DMS79 treated with DMSO at 0.1 percent for 48 hours (cell line): ENCODE measurements around the gene ANKRD44.

Source experiments
- DNase-seq: peaks from one replicate; lab custom pipeline; 2025; lab: John Stamatoyannopoulos, UW

Gene ANKRD44

DNA sequence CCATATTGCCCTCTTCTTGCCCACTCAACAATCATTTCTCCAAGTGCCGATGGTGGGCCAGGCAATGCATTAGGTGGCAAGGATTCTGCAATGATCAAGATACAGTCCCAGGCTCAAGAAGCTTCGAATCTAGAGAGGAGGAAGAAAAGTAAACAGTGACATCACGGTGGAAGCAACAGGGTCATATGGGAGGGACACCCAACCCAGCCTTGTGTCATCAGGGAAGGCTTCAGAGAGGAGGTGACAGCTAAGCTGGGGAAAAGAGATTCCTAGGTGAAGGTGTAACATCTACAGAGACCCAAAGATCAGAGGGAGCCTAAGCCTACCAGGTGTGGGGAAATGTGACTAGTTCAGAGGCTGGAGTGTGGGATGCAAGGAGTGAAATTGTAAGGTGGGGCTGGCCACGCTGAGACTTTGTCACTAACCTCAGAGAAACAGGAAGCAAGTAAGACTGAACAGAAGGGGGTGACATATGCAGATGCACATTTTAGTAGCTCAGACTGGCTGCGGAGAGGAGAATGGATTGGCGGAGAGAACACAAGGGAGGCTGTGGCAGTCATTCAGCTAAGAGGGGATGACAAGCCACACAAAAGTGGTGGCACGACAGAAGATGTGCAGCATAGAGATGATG is 104.9 kb downstream of the ANKRD44 start:
- no peak for DNase-seq

DNA sequence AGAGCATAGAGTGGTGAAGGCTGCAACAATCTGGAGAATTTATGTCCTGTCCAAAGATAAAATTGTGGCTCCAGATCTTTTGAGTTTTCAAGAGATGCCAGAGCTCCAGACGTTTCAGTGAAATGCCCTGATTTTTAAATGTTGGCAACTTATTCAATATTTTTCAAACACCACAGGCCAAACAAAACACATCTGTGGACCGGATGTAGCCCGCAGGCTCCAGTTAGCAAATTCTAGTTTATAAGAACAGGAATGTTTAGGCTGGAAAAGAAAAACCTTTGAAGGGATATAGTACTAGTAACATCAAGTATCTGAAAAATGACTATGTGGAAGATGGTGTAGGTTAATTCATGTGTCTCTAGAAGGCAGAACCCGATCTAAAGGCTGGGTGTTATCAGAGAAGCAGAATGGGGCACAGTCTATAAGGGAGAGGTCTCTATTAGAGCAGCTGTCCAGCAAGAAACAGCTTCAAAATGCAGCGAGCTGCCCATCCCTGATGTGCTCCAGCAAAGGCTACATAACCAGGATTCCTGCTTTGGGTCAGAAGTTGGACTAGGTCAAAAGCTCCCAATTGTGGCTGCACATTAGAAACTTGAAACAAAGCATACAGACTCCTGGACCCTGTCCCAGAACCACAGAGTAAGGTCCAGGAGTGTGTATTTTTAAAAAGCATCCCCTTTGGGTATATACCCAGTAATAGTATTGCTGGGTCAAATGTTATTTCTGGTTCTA is 105.9 kb downstream of the ANKRD44 start:
- no peak for DNase-seq

DNA sequence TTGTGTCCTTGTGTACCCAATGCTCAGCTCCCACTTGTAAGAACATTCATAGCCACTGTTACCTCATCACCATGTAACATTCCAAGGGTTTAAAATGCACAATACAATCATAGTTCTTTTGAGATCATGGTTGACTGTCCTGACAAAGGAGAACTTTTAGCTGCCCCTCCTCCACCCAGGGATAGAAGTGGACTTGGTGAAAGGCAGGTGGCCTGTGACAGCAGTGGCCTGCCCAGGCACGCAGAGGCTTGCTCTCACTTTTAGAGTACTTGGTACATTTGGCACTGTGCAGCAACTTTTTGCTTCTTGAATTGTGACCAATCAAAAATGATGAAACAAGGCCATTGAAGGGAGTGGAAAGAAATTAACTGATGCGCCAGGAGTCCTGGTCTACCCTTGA is 108.7 kb downstream of the ANKRD44 start:
- DNase-seq = peak; percentile 71

DNA sequence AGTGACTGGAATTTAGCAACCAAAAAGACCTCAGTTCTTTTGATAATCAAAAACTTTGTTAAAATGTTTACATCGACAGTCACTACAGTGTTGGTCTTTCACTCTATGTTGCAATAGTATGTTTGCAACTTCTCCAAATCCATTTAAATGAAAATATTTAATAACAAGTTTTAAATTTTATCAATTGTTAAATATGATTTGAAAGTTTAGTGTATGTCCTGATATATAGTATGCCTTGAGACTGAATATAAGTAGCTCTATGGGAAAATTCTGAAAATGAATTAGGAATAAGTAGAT is 109.9 kb downstream of the ANKRD44 start:
- no peak for DNase-seq

DNA sequence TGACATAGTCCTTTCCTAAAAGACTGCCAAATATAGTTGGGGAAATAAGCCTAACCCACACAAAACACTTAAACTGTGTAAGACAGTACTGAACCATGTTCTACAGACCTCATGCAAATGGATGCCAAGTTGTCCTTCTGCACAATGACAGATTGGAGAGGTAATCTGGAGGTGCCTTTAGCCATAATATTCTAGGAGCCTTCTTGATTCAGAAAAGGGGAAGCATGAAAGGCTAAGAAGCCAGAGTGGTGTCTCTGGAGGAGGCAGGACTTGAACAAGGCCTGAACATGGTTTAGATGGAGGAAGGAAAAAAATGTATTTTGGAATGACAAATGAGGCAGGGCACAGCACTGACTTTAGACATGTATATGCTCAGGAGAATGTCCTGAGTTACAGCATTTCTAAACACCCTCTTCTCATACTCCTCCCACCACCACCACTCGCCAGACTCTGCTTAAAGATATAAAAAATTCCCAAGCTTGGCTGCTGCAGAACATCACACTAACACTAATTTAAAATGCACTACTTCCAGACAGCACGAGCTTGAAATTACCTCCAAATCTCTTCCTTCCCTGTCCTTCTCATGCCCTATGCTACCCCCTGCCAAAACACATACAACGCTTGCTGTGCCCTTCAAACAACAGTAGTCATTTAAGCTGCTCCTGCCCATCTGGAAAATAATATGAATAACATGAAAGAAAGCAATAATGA is 110.4 kb downstream of the ANKRD44 start:
- DNase-seq = no peak

DNA sequence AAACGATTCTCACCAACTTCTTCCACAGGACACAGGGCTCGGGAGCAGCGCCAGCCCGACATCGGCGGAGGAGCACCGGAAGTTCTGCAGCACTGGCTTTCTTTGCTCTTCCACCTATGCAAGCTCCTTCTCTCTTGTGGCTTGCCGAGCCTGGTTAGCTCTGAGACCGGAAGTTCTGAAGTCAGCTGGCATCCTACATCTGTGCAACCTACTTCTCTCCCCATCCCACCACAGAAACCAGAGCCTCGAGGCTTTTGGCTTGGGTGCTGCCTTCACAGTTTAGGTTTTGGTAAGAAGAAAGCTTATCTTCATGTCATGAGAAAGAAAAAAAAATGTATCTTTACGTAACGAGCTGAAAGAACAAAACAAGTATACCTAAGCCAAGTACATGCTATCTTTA is 111.7 kb downstream of the ANKRD44 start:
- no peak for DNase-seq

DNA sequence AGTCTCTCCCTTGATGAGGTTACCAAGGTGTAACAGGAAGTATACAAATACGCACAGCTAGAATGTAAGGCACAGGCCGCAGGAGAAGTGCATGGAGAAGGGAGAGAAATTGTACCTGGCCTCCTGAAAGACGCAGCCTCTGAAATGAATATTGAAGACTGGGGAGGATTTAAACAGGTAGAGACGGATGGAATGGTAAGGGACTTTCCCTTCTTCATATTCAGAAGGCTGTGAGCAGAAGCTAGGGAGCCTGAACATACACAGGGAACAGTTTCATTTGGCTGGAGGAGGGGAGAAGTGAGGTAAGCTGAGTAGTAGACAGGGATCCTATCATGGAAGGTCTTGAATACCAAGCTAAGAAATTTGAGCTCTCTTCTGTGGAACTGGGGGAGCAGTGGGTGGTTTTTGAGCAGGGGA is 112.7 kb downstream of the ANKRD44 start:
- no peak for DNase-seq

DNA sequence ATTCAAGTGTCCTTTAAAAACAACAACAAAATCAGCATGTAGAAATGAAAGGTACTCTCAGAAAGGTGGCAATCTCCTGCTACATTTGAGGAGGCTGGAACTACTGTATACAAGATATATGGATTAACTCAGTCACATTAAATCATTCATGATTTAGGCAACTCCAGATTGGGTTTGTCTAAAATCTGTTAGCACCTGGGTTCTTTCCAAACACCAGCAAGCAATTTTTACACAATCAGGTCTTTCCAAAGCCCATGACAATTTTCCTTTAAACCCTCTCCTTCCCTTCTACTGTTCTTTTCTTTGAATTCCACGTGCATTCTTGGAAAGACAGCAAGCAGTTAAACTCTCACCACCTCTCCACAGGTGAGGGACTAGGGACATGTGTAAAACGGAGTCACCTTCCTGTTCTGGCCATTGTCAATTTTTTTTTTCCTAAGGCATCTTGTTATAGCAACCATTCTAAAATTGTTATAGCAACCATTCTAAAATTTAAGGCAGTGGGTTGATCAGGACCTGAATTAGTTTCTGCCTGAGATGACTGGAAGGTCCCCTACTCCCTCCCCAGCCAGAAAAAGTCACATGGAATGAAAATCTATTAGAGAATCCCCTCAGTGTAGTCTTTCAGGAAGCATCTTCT is 113.9 kb downstream of the ANKRD44 start:
- no peak for DNase-seq

DNA sequence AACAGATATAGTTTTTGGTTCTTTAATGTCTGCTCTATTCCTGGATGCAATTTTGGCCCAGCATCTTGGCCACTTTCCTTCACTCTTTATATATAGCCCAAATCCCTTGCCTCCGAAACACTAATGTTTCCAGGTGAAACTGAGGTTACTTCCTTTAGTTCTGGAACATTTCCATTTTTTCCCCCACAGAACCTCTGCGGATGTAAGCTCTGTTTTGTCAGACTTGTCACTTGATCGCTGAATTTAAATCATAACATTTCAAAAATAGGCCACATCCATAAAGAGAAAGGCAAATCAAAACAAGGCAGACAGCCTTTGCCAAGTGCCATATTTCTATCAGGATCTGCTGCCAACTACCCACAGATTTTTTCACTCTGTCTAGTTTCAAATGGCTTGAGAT is 115.1 kb downstream of the ANKRD44 start:
- no peak for DNase-seq

DNA sequence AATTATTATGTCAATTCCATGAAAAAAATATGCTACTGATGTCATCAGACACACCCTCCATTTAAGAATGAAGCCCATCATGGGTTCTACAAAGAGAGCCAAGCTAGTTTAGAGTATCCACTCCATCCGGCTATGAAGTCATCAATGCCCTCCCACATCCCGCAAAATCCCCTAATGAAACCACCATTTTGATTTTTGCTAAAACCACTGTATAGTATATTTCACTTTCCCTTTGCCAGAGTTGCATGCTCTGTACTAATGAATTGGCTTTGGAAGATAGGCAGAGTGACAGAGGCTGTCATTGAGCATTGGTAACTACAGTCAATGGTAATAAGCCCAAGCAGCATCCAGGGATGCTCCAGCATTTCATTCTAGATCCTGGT is 118.6 kb downstream of the ANKRD44 start:
- no peak for DNase-seq

DNA sequence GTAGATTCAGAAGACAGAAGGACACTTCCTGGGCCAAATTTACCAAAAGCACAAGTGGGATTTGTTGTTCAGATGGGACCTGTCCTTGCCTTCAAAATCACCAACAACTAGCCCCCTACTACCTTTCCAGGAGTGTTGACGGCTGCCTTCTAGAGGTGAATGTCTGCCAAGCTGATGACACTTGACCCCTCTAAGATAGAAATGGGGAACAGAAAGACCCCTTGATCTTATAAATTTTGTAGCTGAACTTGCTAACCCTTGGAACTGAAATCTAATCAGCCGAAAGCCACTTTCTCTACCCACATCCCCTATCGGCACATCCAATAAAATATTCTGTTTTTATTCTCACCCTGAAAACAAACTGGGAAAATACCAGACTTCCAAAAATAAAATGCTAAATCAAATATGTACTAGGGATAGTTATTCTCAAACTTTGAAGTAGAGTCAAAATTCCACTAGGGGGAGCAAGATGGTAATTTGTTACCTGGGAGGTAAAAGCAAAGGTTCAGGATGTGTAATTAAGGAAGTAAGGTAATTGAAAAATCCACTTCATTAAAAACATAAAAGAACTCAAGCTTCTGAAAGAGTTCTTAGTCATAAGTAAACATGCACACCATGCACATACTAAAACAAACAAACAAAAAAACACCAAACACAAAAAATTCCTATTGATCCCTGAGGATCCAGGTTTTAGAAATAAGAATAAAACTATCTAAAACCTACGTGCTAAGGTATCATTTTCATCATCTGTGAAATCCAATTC is 119.2 kb downstream of the ANKRD44 start:
- DNase-seq = peak; percentile 74

DNA sequence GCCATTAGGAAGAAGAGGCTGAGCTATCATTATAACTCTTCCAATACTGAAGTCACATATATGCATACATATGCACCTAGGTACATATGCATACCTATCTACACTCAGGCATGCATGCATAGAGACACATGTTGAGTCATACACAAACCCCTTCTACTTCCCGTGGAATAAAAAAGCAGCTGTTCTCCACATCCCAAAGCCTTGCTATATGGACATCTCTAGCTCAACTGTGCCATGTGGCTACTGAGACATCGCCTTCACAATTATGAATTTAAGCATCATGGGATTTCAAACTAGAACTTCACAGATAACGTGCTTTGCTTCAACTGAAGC is 120.5 kb downstream of the ANKRD44 start:
- no peak for DNase-seq

DNA sequence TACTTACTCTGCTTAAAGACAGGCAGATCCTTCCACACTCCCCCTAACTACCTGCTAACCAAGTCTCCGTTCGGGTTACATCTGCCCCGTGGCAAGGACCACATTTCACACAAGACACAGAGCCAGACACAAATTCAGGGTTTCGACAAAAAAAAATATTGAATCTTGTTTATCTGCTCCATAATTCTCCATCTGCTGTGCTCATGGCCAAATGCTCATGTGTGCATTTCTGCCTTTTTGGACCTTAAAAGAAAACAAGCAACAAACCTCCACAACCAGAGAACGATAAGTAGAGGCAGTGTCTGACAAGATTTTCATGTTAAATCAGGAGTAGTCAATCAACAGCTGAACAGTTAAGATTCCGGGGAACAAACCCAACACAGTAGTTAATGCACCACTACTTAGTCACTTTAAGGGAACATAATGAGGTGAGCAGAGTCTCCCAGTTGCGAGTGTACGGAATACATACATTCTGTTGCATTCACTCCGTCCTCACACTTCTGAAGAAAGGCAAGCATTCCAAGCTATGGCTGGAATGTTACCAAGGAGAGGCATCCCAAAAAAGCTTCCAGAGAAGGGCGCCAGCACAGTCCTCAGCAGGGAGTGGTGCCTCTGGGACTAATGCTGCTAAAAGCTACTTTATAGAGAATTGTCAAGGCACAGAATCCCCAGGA is 121.0 kb downstream of the ANKRD44 start:
- no peak for DNase-seq

DNA sequence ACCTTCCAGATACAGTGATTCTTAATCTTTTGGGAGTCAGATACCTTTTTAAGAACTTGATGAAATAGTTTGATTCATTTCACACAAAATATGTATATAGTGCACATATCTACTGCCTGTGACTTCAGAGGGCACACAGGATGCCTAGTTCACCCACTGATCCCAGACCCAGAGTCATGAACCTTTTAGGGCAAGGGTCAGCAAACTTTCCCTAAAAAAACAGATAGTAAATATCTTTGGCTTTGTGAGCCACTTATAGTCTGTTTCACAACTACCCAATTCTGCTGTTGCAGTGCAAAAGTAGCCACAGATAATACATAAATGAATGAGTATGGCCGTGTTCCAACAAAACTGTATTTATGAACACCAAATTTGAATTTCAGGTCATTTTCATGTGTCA is 124.9 kb downstream of the ANKRD44 start:
- no peak for DNase-seq

DNA sequence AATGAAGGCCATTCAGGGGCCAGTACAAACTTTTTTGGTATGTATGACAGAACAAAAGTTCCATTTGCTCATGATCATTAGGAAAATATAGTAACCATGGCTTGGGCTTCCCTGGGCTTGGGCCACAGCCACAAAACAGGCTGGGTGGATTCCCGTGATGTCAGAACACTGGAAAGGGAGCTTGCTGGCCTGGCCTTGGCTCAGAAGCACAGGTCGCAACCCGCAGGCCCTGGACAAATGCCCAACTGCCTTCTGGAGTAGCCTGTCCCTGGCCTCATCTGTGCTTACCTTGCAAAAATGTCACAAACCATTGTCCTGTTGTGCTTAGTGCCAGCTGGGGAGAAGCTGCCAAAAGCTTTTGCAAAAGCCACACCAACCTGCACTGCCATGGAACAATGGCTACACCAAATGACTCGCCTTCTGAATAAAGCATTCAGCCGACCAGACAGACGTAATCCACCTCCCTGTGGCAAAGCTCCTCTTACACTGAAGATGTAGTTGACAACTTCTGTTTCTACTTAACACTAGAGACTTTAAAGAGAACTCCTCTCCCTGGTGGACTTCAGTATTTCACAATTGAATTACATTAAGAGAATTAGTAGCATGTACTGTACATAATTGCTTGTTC is 125.5 kb downstream of the ANKRD44 start:
- no peak for DNase-seq

DNA sequence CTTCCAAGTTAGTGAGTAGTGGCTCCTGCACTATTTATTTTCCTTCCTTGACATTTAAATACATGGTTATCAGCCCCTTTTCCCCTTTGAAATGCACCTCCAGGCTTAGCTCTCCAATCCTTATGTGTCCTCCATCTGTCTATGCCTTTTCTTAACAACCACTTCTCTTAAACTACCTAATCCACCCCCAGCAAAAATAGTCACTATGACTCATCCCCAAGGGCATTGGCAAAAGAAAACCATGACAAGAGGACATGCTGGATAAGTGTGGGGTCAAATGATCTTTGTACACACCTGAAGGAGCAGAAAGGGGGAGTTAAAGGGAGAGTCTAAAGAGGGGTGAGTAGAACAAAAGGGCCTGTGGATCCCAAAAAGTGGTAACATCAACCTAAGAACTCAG is 127.2 kb downstream of the ANKRD44 start:
- no peak for DNase-seq

DNA sequence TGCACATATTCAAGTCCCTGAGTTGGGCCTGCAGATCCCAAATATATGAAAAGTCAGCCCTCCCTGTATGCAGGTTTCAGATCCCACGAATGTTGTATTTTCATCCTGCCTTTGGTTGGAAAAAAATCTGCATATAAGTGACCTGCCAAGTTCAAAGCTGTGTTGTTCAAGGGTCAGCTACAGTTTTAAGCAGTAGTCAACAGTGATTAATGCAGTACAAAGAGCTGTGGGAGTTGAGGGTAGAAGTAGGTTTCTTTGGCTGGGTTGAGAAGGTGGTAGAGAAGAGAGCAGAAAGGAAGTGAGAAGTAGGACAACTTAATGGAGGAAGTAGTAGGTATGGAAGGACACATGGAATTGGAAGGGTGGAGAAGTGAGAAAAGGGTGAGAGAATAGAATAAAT is 127.9 kb downstream of the ANKRD44 start:
- DNase-seq = no peak

DNA sequence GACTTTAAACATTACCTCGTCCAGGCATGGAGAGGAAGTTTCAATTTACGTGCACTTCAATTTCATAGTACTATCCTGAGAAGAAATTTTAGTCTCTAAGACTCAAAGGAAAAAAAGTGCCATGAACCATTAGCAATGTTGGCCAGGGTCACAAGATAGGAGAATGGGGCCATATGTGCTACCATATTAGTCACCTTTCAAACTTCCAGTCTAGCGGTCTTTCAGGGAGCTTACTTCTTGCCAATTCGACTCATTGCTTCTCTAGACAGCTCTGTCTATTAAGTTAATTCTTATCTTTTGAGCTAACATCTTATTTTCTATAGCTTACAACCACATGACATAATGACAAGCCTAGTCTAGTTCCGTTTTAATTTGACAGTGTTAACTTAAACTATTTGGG is 129.1 kb downstream of the ANKRD44 start:
- no peak for DNase-seq

DNA sequence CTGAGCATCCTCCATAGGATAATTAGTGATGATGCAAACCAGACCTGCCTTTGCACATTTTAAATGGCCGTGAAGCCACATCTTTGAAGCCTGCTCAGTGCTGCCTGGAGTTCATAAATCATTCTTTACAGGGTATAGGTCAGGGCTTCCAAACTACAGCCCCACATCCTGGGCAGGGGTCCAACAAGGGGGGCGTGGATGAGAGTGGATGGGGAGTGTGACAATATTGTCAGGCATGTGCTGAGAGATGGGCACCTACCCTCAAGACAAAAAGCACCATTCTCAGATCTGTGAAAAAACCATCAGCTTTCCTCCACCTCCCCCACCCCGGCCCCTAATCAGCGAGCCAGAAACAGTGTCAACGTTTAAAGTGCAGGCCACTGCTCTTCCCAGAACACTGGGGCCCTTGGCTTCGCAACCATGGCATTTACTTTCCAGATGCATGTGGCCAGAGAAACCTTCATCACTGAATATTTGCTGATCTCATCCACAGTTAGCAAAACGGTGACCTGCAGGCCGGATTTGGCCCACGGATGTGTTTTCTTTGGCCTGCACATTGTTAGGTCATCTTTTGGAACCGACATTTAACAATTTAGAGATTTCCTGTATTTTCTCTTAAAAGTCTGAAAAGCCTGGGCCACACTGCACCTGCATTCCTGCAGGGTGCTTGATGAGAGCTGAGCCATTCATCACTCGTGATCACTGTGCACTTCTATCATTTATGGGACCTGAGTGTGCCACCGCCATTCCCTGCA is 130.7 kb downstream of the ANKRD44 start:
- no peak for DNase-seq

DNA sequence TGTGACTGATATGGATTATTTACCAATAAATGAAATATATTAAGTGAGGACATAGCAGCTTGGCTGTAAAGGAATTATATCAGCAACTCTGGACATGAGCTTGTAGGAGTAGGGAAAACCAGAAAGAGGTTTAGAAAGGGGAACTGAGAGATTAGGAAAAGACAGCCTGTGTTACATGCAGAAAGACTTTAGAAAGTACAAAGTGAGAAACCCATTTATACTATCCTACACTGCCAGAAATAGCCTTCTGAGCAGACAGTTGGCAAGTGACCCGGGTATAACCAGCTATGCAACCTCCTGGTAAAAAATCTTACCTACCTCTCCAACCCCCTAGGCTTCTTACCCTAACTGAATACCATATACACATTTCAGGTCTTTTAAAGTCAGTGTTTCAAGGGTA is 134.1 kb downstream of the ANKRD44 start:
- no peak for DNase-seq
